Measurements from ENCODE around the gene FAM3B.
"Not testable (repeated sequence)": the region's sequence is repeated elsewhere in the genome, so short reads cannot be mapped to it uniquely, and the experiment has no call there.

Gene FAM3B

GRCh38 chr21:41304068-41304720, 12.4 kb upstream of the FAM3B start:
- TF ChIP-seq REST (IDR thresholded peaks at IDR 0.05; ENCODE audit: insufficient replicate concordance, low read depth) (no peak), CTCF (IDR thresholded peaks at IDR 0.05; ENCODE audit: insufficient read depth, low read length) (no peak), GABPA (IDR thresholded peaks at IDR 0.05; ENCODE audit: low read depth) (no peak), POLR2AphosphoS5 (IDR thresholded peaks at IDR 0.05; ENCODE audit: low read depth) (no peak)

GRCh38 chr21:41307219-41307618, 9.4 kb upstream of the FAM3B start:
- TF ChIP-seq POLR2AphosphoS5 (IDR thresholded peaks at IDR 0.05; ENCODE audit: low read depth) = no peak
- Histone ChIP-seq H3K4me3 (replicated peaks; ENCODE audit: insufficient read depth, low read length) (no peak overlapping the region), H3K27ac (replicated peaks) (no peak overlapping the region), H3K27me3 (ENCODE audit: insufficient read depth, poor library complexity, severe bottlenecking) (peaks cover 2% of the 10 kb centered on the region)
- no peak for DNase-seq (ENCODE audit: low read depth in 1 of 2, low spot score in 1 of 2)

More at GRCh38 chr21:41304068-41304720, 12.4 kb upstream of the FAM3B start:
- H3K27ac ChIP-seq (replicated peaks) = no peak overlapping the region
- DNase-seq (ENCODE audit: low read depth in 1 of 2, low spot score in 1 of 2) = no peak
- no peaks in the 10 kb centered on the region for H3K27me3 ChIP-seq (ENCODE audit: insufficient read depth, poor library complexity, severe bottlenecking)
- H3K4me3 ChIP-seq (replicated peaks; ENCODE audit: insufficient read depth, low read length) = no peak overlapping the region

GRCh38 chr21:41313285-41314164, 3.1 kb upstream of the FAM3B start:
- DNase-seq (ENCODE audit: low read depth in 1 of 2, low spot score in 1 of 2); H3K4me3 ChIP-seq (replicated peaks; ENCODE audit: insufficient read depth, low read length); H3K27me3 ChIP-seq (ENCODE audit: insufficient read depth, poor library complexity, severe bottlenecking); H3K27ac ChIP-seq (replicated peaks): not testable (repeated sequence)

GRCh38 chr21:41315726-41316125, 875 bp upstream of the FAM3B start:
- H3K27me3 ChIP-seq (ENCODE audit: insufficient read depth, poor library complexity, severe bottlenecking) = peaks cover 9% of the 10 kb centered on the region
- no peak overlapping the region for H3K27ac ChIP-seq (replicated peaks)
- H3K4me3 ChIP-seq (replicated peaks; ENCODE audit: insufficient read depth, low read length) = no peak overlapping the region
- TF ChIP-seq GABPA (IDR thresholded peaks at IDR 0.05; ENCODE audit: low read depth) = no peak
- no peak for TF ChIP-seq REST (IDR thresholded peaks at IDR 0.05; ENCODE audit: insufficient replicate concordance, low read depth)
- TF ChIP-seq SPI1 (IDR thresholded peaks at IDR 0.05; ENCODE audit: borderline replicate concordance, low read depth) = no peak
- TF ChIP-seq CTCF (IDR thresholded peaks at IDR 0.05; ENCODE audit: insufficient read depth, low read length) = no peak
- no peak for TF ChIP-seq POLR2AphosphoS5 (IDR thresholded peaks at IDR 0.05; ENCODE audit: low read depth)
- no peak for DNase-seq (ENCODE audit: low read depth in 1 of 2, low spot score in 1 of 2)
